KMS-11 (cell line): ENCODE results near the gene TPSG1.
"Not testable (repeated sequence)": the region's sequence is repeated elsewhere in the genome, so short reads cannot be mapped to it uniquely, and the experiment has no call there.

Experiments
- H2AFZ ChIP-seq: fragments of 200-600 bp; sonication (generic); 2 replicates; pipeline ENCODE4 v1.6.1; 2016; ENCODE audit warnings: antibody characterized with exemption, mixed run types, low read depth
- H3K27ac ChIP-seq: fragments of 200-600 bp; sonication (generic); 2 replicates; pipeline ENCODE4 v1.6.1; 2016; ENCODE audit warnings: mild to moderate bottlenecking, mixed run types
- H3K27me3 ChIP-seq: fragments of 200-600 bp; sonication (generic); 2 replicates; pipeline ENCODE4 v1.6.1; 2017; ENCODE audit warnings: mild to moderate bottlenecking, low read depth, mixed run types, moderate library complexity; ENCODE audit not compliant: insufficient read depth
- H3K36me3 ChIP-seq: fragments of 200-600 bp; sonication (generic); 2 replicates; pipeline ENCODE4 v1.6.1; 2017; ENCODE audit warnings: mild to moderate bottlenecking, mixed run types; ENCODE audit not compliant: insufficient read depth
- H3K4me1 ChIP-seq: fragments of 200-600 bp; sonication (generic); 2 replicates; pipeline ENCODE4 v1.6.1; 2016; ENCODE audit warnings: mild to moderate bottlenecking, low read depth, mixed run types; ENCODE audit not compliant: poor library complexity, severe bottlenecking
- H3K4me2 ChIP-seq: fragments of 200-600 bp; sonication (generic); 2 replicates; pipeline ENCODE4 v1.7.0; 2016; ENCODE audit warnings: mild to moderate bottlenecking, mixed run types
- H3K4me3 ChIP-seq: fragments of 200-600 bp; sonication (generic); IDR thresholded peaks from 2 replicates; pipeline ENCODE4 v1.6.1; 2017; ENCODE audit warnings: low read depth, low read length, mixed read lengths; ENCODE audit not compliant: insufficient read depth
- H3K79me2 ChIP-seq: fragments of 200-600 bp; sonication (generic); 2 replicates; pipeline ENCODE4 v1.6.1; 2016; ENCODE audit warnings: low read depth, mixed run types; ENCODE audit not compliant: insufficient read depth
- H3K9ac ChIP-seq: fragments of 200-600 bp; sonication (generic); 2 replicates; pipeline ENCODE4 v1.6.1; 2016; ENCODE audit warnings: mild to moderate bottlenecking, mixed run types
- H4K20me1 ChIP-seq: fragments of 200-600 bp; sonication (generic); 2 replicates; pipeline ENCODE4 v1.6.1; 2016; ENCODE audit warnings: mild to moderate bottlenecking, mixed run types; ENCODE audit not compliant: insufficient read depth
- CTCF ChIP-seq: fragments of 200-600 bp; sonication (generic); conservative IDR thresholded peaks from 2 replicates; pipeline ENCODE4 v1.6.1; 2017; ENCODE audit warnings: low read depth, mild to moderate bottlenecking, antibody characterized with exemption, low read length, moderate library complexity, mixed read lengths

TPSG1 gene

GRCh38 chr16:1271380-1271723 lies 46.3 kb upstream of the TPSG1 start:
- Histone ChIP-seq H3K27me3 (peaks cover 94% of the 10 kb centered on the region), H3K4me3 (no peak overlapping the region), H3K79me2 (no peaks in the 10 kb centered on the region), H4K20me1 (no peaks in the 10 kb centered on the region), H3K4me2 (no peak overlapping the region), H3K36me3 (no peaks in the 10 kb centered on the region), H3K9ac (no peak overlapping the region), H3K4me1 (no peaks in the 10 kb centered on the region), H2AFZ (no peak overlapping the region), H3K27ac (no peak overlapping the region)
- no peak for TF ChIP-seq CTCF

GRCh38 chr16:1269418-1269817 lies 44.4 kb upstream of the TPSG1 start:
- H2AFZ ChIP-seq, H3K4me2 ChIP-seq, H4K20me1 ChIP-seq, H3K36me3 ChIP-seq, H3K4me1 ChIP-seq, H3K79me2 ChIP-seq, H3K27ac ChIP-seq, H3K4me3 ChIP-seq, H3K9ac ChIP-seq: not testable (repeated sequence)
- H3K27me3 ChIP-seq = peaks cover 90% of the 10 kb centered on the region

GRCh38 chr16:1265826-1266225 lies 40.8 kb upstream of the TPSG1 start:
- H3K9ac ChIP-seq = no peak overlapping the region
- H3K36me3 ChIP-seq = no peaks in the 10 kb centered on the region
- H3K4me2 ChIP-seq = no peak overlapping the region
- no peak overlapping the region for H3K4me3 ChIP-seq
- H3K27me3 ChIP-seq = peaks cover 92% of the 10 kb centered on the region
- H3K4me1 ChIP-seq = no peaks in the 10 kb centered on the region
- TF ChIP-seq CTCF = no peak
- no peak overlapping the region for H3K27ac ChIP-seq
- no peaks in the 10 kb centered on the region for H3K79me2 ChIP-seq
- H4K20me1 ChIP-seq = no peaks in the 10 kb centered on the region
- no peak overlapping the region for H2AFZ ChIP-seq

- H3K9ac ChIP-seq = no peak overlapping the region
- no peak for TF ChIP-seq CTCF
- H3K27me3 ChIP-seq = peaks cover 92% of the 10 kb centered on the region
- no peaks in the 10 kb centered on the region for H4K20me1 ChIP-seq
- no peak overlapping the region for H3K4me3 ChIP-seq
- H2AFZ ChIP-seq = no peak overlapping the region
- H3K79me2 ChIP-seq = no peaks in the 10 kb centered on the region
- H3K27ac ChIP-seq = no peak overlapping the region
- H3K36me3 ChIP-seq = no peaks in the 10 kb centered on the region
- H3K4me1 ChIP-seq = no peaks in the 10 kb centered on the region
- H3K4me2 ChIP-seq = no peak overlapping the region
Measured at GRCh38 chr16:1265090-1265630, 40.1 kb upstream of the TPSG1 start.

GRCh38 chr16:1264345-1265089 lies 39.4 kb upstream of the TPSG1 start:
- Histone ChIP-seq H4K20me1 (no peaks in the 10 kb centered on the region), H3K4me2 (no peak overlapping the region), H2AFZ (no peak overlapping the region), H3K9ac (no peak overlapping the region), H3K27ac (no peak overlapping the region), H3K4me1 (peaks cover under 1% of the 10 kb centered on the region), H3K4me3 (no peak overlapping the region), H3K36me3 (no peaks in the 10 kb centered on the region), H3K79me2 (no peaks in the 10 kb centered on the region), H3K27me3 (peaks cover 92% of the 10 kb centered on the region)
- no peak for TF ChIP-seq CTCF
